ENCODE measurements around the gene HRG. TPM values are rescaled to one million over a fixed set of nuclear protein-coding genes. Genes with fewer than 3 reads are reported as not detected.
"Not testable (repeated sequence)": the region's sequence is repeated elsewhere in the genome, so short reads cannot be mapped to it uniquely, and the experiment has no call there.

Gene HRG
- polyA plus RNA-seq, 1 donor from 2014 or later, result not detected

- H3K27ac ChIP-seq (ENCODE audit: low read length), result no peak overlapping the region
- H3K79me2 ChIP-seq (replicated peaks; ENCODE audit: insufficient read depth, low read length), result no peaks in the 10 kb centered on the region
- no peak overlapping the region for H3K4me3 ChIP-seq (ENCODE audit: low read length)
- no peaks in the 10 kb centered on the region for H3K27me3 ChIP-seq (ENCODE audit: insufficient read depth, low read depth, low read length)
- no peaks in the 10 kb centered on the region for H3K9me2 ChIP-seq (ENCODE audit: insufficient read depth, low read length)
- H3K36me3 ChIP-seq (ENCODE audit: insufficient read depth, low read length), result no peaks in the 10 kb centered on the region
- TF ChIP-seq EP300 (conservative IDR thresholded peaks at IDR 0.05; ENCODE audit: poor library complexity, severe bottlenecking), result no peak
- TF ChIP-seq TAF1 (IDR thresholded peaks at IDR 0.05; ENCODE audit: low read depth), result no peak
- TF ChIP-seq SMC3 (conservative IDR thresholded peaks at IDR 0.05; ENCODE audit: poor library complexity), result no peak
- no peak for TF ChIP-seq EZH2 (IDR thresholded peaks at IDR 0.05; ENCODE audit: borderline replicate concordance, insufficient read depth, low read length, poor library complexity, severe bottlenecking)
- no peak for TF ChIP-seq CTCF (IDR thresholded peaks at IDR 0.05; ENCODE audit: poor library complexity, severe bottlenecking)
- no peak for TF ChIP-seq MXI1 (conservative IDR thresholded peaks at IDR 0.05; ENCODE audit: poor library complexity, severe bottlenecking)
- no peak for TF ChIP-seq RAD21 (conservative IDR thresholded peaks at IDR 0.05)
- TF ChIP-seq POLR2AphosphoS5 (IDR thresholded peaks at IDR 0.05), result no peak
- TF ChIP-seq REST (IDR thresholded peaks at IDR 0.05; ENCODE audit: borderline replicate concordance), result no peak
- no peaks in the 10 kb centered on the region for H4K20me1 ChIP-seq (ENCODE audit: insufficient read depth)
- no peak overlapping the region for H3K9ac ChIP-seq (ENCODE audit: low read length)
- no peak overlapping the region for H2AFZ ChIP-seq (ENCODE audit: low read depth, low read length)
- no peaks in the 10 kb centered on the region for H3F3A ChIP-seq (ENCODE audit: insufficient read depth, low read length, poor library complexity, severe bottlenecking)
- no peaks in the 10 kb centered on the region for H3K9me3 ChIP-seq (ENCODE audit: low read length)
- no peak overlapping the region for H3K4me2 ChIP-seq (ENCODE audit: low read length)
Observed at GRCh38 chr3:186630950-186631641, 34.7 kb upstream of the HRG start.

- Histone ChIP-seq H3K36me3 (ENCODE audit: insufficient read depth, low read length) (no peaks in the 10 kb centered on the region), H3K4me3 (ENCODE audit: low read length) (no peak overlapping the region), H3K9ac (ENCODE audit: low read length) (no peak overlapping the region), H4K20me1 (ENCODE audit: insufficient read depth) (no peaks in the 10 kb centered on the region), H3K27me3 (ENCODE audit: insufficient read depth, low read depth, low read length) (no peaks in the 10 kb centered on the region), H3K9me3 (ENCODE audit: low read length) (no peaks in the 10 kb centered on the region), H3F3A (ENCODE audit: insufficient read depth, low read length, poor library complexity, severe bottlenecking) (no peaks in the 10 kb centered on the region), H2AFZ (ENCODE audit: low read depth, low read length) (no peak overlapping the region), H3K4me2 (ENCODE audit: low read length) (no peak overlapping the region), H3K79me2 (replicated peaks; ENCODE audit: insufficient read depth, low read length) (no peaks in the 10 kb centered on the region), H3K27ac (ENCODE audit: low read length) (no peak overlapping the region), H3K9me2 (ENCODE audit: insufficient read depth, low read length) (no peaks in the 10 kb centered on the region)
- TF ChIP-seq MXI1 (conservative IDR thresholded peaks at IDR 0.05; ENCODE audit: poor library complexity, severe bottlenecking), result no peak
- TF ChIP-seq REST (IDR thresholded peaks at IDR 0.05; ENCODE audit: borderline replicate concordance), result no peak
- TF ChIP-seq EP300 (conservative IDR thresholded peaks at IDR 0.05; ENCODE audit: poor library complexity, severe bottlenecking), result no peak
- no peak for TF ChIP-seq TAF1 (IDR thresholded peaks at IDR 0.05; ENCODE audit: low read depth)
- TF ChIP-seq POLR2AphosphoS5 (IDR thresholded peaks at IDR 0.05), result no peak
- no peak for TF ChIP-seq SMC3 (conservative IDR thresholded peaks at IDR 0.05; ENCODE audit: poor library complexity)
- TF ChIP-seq CTCF (IDR thresholded peaks at IDR 0.05; ENCODE audit: poor library complexity, severe bottlenecking), result no peak
- no peak for TF ChIP-seq EZH2 (IDR thresholded peaks at IDR 0.05; ENCODE audit: borderline replicate concordance, insufficient read depth, low read length, poor library complexity, severe bottlenecking)
- TF ChIP-seq RAD21 (conservative IDR thresholded peaks at IDR 0.05), result no peak
Observed at GRCh38 chr3:186633481-186633880, 32.3 kb upstream of the HRG start.

- H3F3A ChIP-seq (ENCODE audit: insufficient read depth, low read length, poor library complexity, severe bottlenecking); H3K36me3 ChIP-seq (ENCODE audit: insufficient read depth, low read length); H3K9ac ChIP-seq (ENCODE audit: low read length); H3K27me3 ChIP-seq (ENCODE audit: insufficient read depth, low read depth, low read length); H3K4me3 ChIP-seq (ENCODE audit: low read length); H3K9me2 ChIP-seq (ENCODE audit: insufficient read depth, low read length); H3K9me3 ChIP-seq (ENCODE audit: low read length); H3K4me2 ChIP-seq (ENCODE audit: low read length); H3K27ac ChIP-seq (ENCODE audit: low read length); H3K79me2 ChIP-seq (replicated peaks; ENCODE audit: insufficient read depth, low read length); H4K20me1 ChIP-seq (ENCODE audit: insufficient read depth); H2AFZ ChIP-seq (ENCODE audit: low read depth, low read length): not testable (repeated sequence)
Observed at GRCh38 chr3:186634207-186634606, 31.6 kb upstream of the HRG start.
